ENCODE results near the gene CFAP77. TPM values are rescaled to one million over a fixed set of nuclear protein-coding genes. Genes with fewer than 3 reads are reported as not detected.
"Not testable (repeated sequence)": the region's sequence is repeated elsewhere in the genome, so short reads cannot be mapped to it uniquely, and the experiment has no call there.

CFAP77 gene
- polyA plus RNA-seq, 3 donors: not detected

DNA sequence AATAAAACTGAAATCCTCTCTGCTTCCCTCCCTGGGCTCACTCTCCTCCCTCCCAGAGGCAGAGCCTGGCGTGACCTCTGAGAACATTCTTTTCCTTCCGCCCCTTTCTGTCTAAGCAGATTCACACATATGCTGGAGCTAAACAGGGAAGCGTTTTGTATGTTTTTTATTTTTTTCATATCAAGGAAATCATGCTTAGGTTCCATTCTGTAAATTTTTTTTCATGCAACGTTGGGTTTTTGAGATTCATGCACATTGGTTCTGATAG lies 152.2 kb downstream of the CFAP77 start:
- DNase-seq: no peak
- Histone ChIP-seq H3K27ac (ENCODE audit: low read depth in 1 of 2, low read length in 2 of 2) (no peak overlapping the region), H3K27me3 (ENCODE audit: control insufficient read depth in 2 of 2, insufficient read depth in 2 of 2, low read length in 2 of 2) (peaks cover 0 to 16% of the 10 kb centered on the region in 2 donors), H3K79me2 (ENCODE audit: insufficient read depth, low read length) (no peaks in the 10 kb centered on the region), H4K20me1 (ENCODE audit: insufficient read depth, low read length) (no peaks in the 10 kb centered on the region), H3K9ac (ENCODE audit: insufficient read depth, low read length, poor library complexity, severe bottlenecking) (no peak overlapping the region), H2AFZ (ENCODE audit: insufficient read depth, low read depth, low read length, poor library complexity, severe bottlenecking) (no peak overlapping the region), H3K4me1 (ENCODE audit: control insufficient read depth in 1 of 2, insufficient read depth in 2 of 2, low read length in 2 of 2) (no peaks in the 10 kb centered on the region), H3K4me3 (replicated peaks in 1 of 3; ENCODE audit: low read depth in 2 of 3, low read length in 3 of 3) (no peak overlapping the region), H3K4me2 (replicated peaks; ENCODE audit: extremely low read depth, low read length, poor library complexity, severe bottlenecking) (no peak overlapping the region), H3K36me3 (replicated peaks in 1 of 2; ENCODE audit: control insufficient read depth in 1 of 2, insufficient read depth in 2 of 2, low read length in 2 of 2) (no peaks in the 10 kb centered on the region), H3K9me3 (replicated peaks in 1 of 2; ENCODE audit: control insufficient read depth in 1 of 2, insufficient read depth in 1 of 2, low read length in 2 of 2) (no peaks in the 10 kb centered on the region)
- WGBS (ENCODE audit: insufficient coverage): no CpG with 5 or more reads among the region's 4 CpGs
- TF ChIP-seq, protein P1, sequence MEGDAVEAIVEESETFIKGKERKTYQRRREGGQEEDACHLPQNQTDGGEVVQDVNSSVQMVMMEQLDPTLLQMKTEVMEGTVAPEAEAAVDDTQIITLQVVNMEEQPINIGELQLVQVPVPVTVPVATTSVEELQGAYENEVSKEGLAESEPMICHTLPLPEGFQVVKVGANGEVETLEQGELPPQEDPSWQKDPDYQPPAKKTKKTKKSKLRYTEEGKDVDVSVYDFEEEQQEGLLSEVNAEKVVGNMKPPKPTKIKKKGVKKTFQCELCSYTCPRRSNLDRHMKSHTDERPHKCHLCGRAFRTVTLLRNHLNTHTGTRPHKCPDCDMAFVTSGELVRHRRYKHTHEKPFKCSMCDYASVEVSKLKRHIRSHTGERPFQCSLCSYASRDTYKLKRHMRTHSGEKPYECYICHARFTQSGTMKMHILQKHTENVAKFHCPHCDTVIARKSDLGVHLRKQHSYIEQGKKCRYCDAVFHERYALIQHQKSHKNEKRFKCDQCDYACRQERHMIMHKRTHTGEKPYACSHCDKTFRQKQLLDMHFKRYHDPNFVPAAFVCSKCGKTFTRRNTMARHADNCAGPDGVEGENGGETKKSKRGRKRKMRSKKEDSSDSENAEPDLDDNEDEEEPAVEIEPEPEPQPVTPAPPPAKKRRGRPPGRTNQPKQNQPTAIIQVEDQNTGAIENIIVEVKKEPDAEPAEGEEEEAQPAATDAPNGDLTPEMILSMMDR (IDR thresholded peaks at IDR 0.05): no peak
- H3K36me3 Mint-ChIP-seq: no peaks in the 10 kb centered on the region
- no peak overlapping the region for H3K27ac Mint-ChIP-seq
- peaks cover 0 to 6% (median 0%) of the 10 kb centered on the region in 7 donors for H3K9me3 Mint-ChIP-seq
- intact Hi-C loops (cut with micrococcal nuclease): no loop called here
- H3K27me3 Mint-ChIP-seq (ENCODE audit: low read depth in 3 of 3): peaks cover 29 to 40% (median 36%) of the 10 kb centered on the region in 3 donors
- no peak overlapping the region for H3K4me3 Mint-ChIP-seq
- H3K4me1 Mint-ChIP-seq: no peaks in the 10 kb centered on the region

DNA sequence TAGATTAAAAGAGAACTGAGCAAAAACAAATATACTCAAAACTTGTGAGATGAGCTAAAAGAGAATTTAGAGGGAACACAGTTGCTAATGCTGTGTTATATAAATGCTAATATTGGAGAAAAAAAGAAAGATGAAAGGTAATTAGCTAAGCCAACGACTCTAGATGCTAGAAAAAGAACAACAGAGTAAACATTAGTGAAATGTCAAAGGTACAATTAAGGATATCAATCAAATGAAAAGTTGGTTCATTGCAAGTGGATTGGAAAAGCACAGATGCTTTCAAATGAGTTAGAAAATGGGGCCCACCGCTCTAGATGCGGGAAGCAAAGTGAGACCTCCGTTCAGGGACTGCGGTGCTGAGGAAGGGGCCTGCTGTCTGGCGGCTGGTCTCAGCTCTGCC lies 154.5 kb downstream of the CFAP77 start:
- Histone ChIP-seq H4K20me1 (ENCODE audit: insufficient read depth, low read length) (no peaks in the 10 kb centered on the region), H3K9me3 (replicated peaks in 1 of 2; ENCODE audit: control insufficient read depth in 1 of 2, insufficient read depth in 1 of 2, low read length in 2 of 2) (no peaks in the 10 kb centered on the region), H3K79me2 (ENCODE audit: insufficient read depth, low read length) (no peaks in the 10 kb centered on the region), H2AFZ (ENCODE audit: insufficient read depth, low read depth, low read length, poor library complexity, severe bottlenecking) (no peak overlapping the region), H3K4me3 (replicated peaks in 1 of 3; ENCODE audit: low read depth in 2 of 3, low read length in 3 of 3) (no peak overlapping the region), H3K27ac (ENCODE audit: low read depth in 1 of 2, low read length in 2 of 2) (no peak overlapping the region), H3K36me3 (replicated peaks in 1 of 2; ENCODE audit: control insufficient read depth in 1 of 2, insufficient read depth in 2 of 2, low read length in 2 of 2) (no peaks in the 10 kb centered on the region), H3K4me1 (ENCODE audit: control insufficient read depth in 1 of 2, insufficient read depth in 2 of 2, low read length in 2 of 2) (no peaks in the 10 kb centered on the region), H3K4me2 (replicated peaks; ENCODE audit: extremely low read depth, low read length, poor library complexity, severe bottlenecking) (no peak overlapping the region), H3K9ac (ENCODE audit: insufficient read depth, low read length, poor library complexity, severe bottlenecking) (no peak overlapping the region), H3K27me3 (ENCODE audit: control insufficient read depth in 2 of 2, insufficient read depth in 2 of 2, low read length in 2 of 2) (peaks cover 0 to 16% of the 10 kb centered on the region in 2 donors)
- DNase-seq: no peak
- TF ChIP-seq, protein P1 (IDR thresholded peaks at IDR 0.05): no peak
- peaks cover 21 to 40% (median 25%) of the 10 kb centered on the region in 3 donors for H3K27me3 Mint-ChIP-seq (ENCODE audit: low read depth in 3 of 3)
- WGBS (ENCODE audit: insufficient coverage): 82% methylated on average over 4 of the region's 6 CpGs
- no peaks in the 10 kb centered on the region for H3K9me3 Mint-ChIP-seq
- H3K4me3 Mint-ChIP-seq: no peak overlapping the region
- no peaks in the 10 kb centered on the region for H3K36me3 Mint-ChIP-seq
- intact Hi-C loops (cut with micrococcal nuclease): no loop called here
- no peak overlapping the region for H3K27ac Mint-ChIP-seq
- H3K4me1 Mint-ChIP-seq: no peaks in the 10 kb centered on the region

DNA sequence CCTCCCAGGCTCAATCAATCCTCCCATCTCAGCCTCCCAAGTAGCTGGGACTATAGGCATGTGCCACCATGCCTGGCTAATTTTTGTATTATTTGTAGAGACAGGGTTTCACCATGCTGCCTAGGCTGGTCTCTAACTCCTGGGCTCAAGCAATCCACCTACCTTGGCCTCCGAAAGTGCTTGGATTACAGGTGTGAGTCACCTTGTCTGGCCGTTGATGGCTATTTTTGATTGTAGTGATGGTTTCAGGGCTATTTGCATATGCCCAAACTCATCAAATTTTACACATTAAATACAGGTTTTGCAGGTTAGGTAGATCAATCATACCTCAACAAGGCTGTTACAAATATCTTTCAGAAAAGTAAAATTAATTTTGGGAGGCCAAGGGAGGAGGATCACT lies 158.8 kb downstream of the CFAP77 start:
- not testable (repeated sequence) for H3K4me1 ChIP-seq (ENCODE audit: control insufficient read depth in 1 of 2, insufficient read depth in 2 of 2, low read length in 2 of 2)
- no CpG with 5 or more reads among the region's 2 CpGs for WGBS (ENCODE audit: insufficient coverage)

More for the DNA sequence above, 158.8 kb downstream of the CFAP77 start:
- H3K27me3 ChIP-seq (ENCODE audit: control insufficient read depth in 2 of 2, insufficient read depth in 2 of 2, low read length in 2 of 2); H3K9ac ChIP-seq (ENCODE audit: insufficient read depth, low read length, poor library complexity, severe bottlenecking); H3K9me3 ChIP-seq (replicated peaks in 1 of 2; ENCODE audit: control insufficient read depth in 1 of 2, insufficient read depth in 1 of 2, low read length in 2 of 2); H4K20me1 ChIP-seq (ENCODE audit: insufficient read depth, low read length); H3K9me3 Mint-ChIP-seq; H3K36me3 Mint-ChIP-seq; H3K4me2 ChIP-seq (replicated peaks; ENCODE audit: extremely low read depth, low read length, poor library complexity, severe bottlenecking); H3K4me3 ChIP-seq (replicated peaks in 1 of 3; ENCODE audit: low read depth in 2 of 3, low read length in 3 of 3); intact Hi-C loops (cut with micrococcal nuclease); H3K79me2 ChIP-seq (ENCODE audit: insufficient read depth, low read length); H3K36me3 ChIP-seq (replicated peaks in 1 of 2; ENCODE audit: control insufficient read depth in 1 of 2, insufficient read depth in 2 of 2, low read length in 2 of 2); DNase-seq; H3K4me3 Mint-ChIP-seq; H3K27ac Mint-ChIP-seq; H2AFZ ChIP-seq (ENCODE audit: insufficient read depth, low read depth, low read length, poor library complexity, severe bottlenecking); H3K27ac ChIP-seq (ENCODE audit: low read depth in 1 of 2, low read length in 2 of 2); H3K4me1 Mint-ChIP-seq: not testable (repeated sequence)
- peaks cover 9 to 15% (median 15%) of the 10 kb centered on the region in 3 donors for H3K27me3 Mint-ChIP-seq (ENCODE audit: low read depth in 3 of 3)
